NCI-H446 treated with DMSO at 0.1 percent for 48 hours (cell line): ENCODE data around the gene LRP6.

Experiments used
- DNase-seq: peaks from one replicate; lab custom pipeline; 2025; lab: John Stamatoyannopoulos, UW

Gene LRP6

GRCh38 chr12:12072064-12072760 lies 194.6 kb downstream of the LRP6 start:
- DNase-seq, result no peak

- DNase-seq, result no peak
Measured at GRCh38 chr12:12070674-12071656, 195.9 kb downstream of the LRP6 start, which contains the start of gene BCL2L14. Gene BCL2L14, plus strand, starts transcription at chr12:12070939. Its CDS starts 8,367 bp downstream, at chr12:12079306.

- DNase-seq, result no peak
Measured at GRCh38 chr12:12069821-12070548, 196.9 kb downstream of the LRP6 start.

- DNase-seq, result no peak
Measured at GRCh38 chr12:12068751-12069150, 198.1 kb downstream of the LRP6 start.
